HEK293 (cell line): ENCODE results near the gene DDX20.

Experiments used
- CTCF ChIA-PET: fragments of 350-600 bp; formaldehyde crosslinking; extraction: SDS; loops from one replicate; lab custom pipeline; 2021; ENCODE audit warnings: antibody characterized with exemption; lab: Yijun Ruan, JAX
- POLR2A ChIA-PET: fragments of 300-600 bp; formaldehyde crosslinking; extraction: SDS; loops from one replicate; lab custom pipeline; 2020; ENCODE audit warnings: antibody characterized with exemption, inconsistent platforms; lab: Yijun Ruan, JAX
- H3K27ac ChIP-seq: fragments of 200-500 bp; sonication (Bioruptor generic); 2 replicates; pipeline ENCODE4 v1.5.1; 2014; ENCODE audit warnings: low read depth, low read length, control low read depth, inconsistent platforms; ENCODE audit errors: extremely low read depth
- H3K36me3 ChIP-seq, 2 experiments: fragments of 200-500 bp in 1 of 2; sonication (Bioruptor generic) in 1 of 2; 1 replicate in 1 of 2; 2 replicates in 1 of 2; pipeline ENCODE4 v1.5.1; 2014 to 2017; ENCODE audit warnings: inconsistent platforms in 2 of 2, low read length in 2 of 2; ENCODE audit not compliant: control insufficient read depth in 2 of 2, insufficient read depth in 1 of 2
- H3K4me1 ChIP-seq: fragments of 200-500 bp; sonication (Bioruptor generic); 2 replicates; pipeline ENCODE4 v1.5.1; 2014; ENCODE audit warnings: mild to moderate bottlenecking, low read length, inconsistent platforms; ENCODE audit not compliant: control insufficient read depth, insufficient read depth
- H3K4me3 ChIP-seq: 2 replicates; pipeline ENCODE4 v1.5.1; 2011; ENCODE audit warnings: low read depth, mild to moderate bottlenecking, control low read depth, low read length, moderate library complexity
- H3K9me3 ChIP-seq: fragments of 200-500 bp; sonication (Bioruptor generic); 2 replicates; pipeline ENCODE4 v1.5.1; 2014; ENCODE audit warnings: low read depth, low read length, inconsistent platforms; ENCODE audit not compliant: control insufficient read depth, insufficient read depth
- GLI4 ChIP-seq: fragments of 450-650 bp; formaldehyde crosslinking; IDR thresholded peaks from 2 replicates; pipeline ENCODE4 v1.5.1; 2016; ENCODE audit warnings: missing biosample characterization, missing genetic modification characterization
- OVOL3 ChIP-seq: fragments of 450-650 bp; formaldehyde crosslinking; IDR thresholded peaks from 2 replicates; pipeline ENCODE4 v1.5.1; 2016; ENCODE audit warnings: missing biosample characterization, missing genetic modification characterization
- TSHZ1 ChIP-seq: fragments of 450-650 bp; formaldehyde crosslinking; IDR thresholded peaks from 2 replicates; pipeline ENCODE4 v1.5.1; 2016; ENCODE audit warnings: missing biosample characterization, missing genetic modification characterization, borderline replicate concordance
- ZBTB1 ChIP-seq: fragments of 450-650 bp; formaldehyde crosslinking; IDR thresholded peaks from 2 replicates; pipeline ENCODE4 v1.5.1; 2016; ENCODE audit warnings: missing biosample characterization, missing genetic modification characterization
- ZBTB8A ChIP-seq: fragments of 450-650 bp; formaldehyde crosslinking; IDR thresholded peaks from 2 replicates; pipeline ENCODE4 v1.5.1; 2016; ENCODE audit warnings: missing biosample characterization, missing genetic modification characterization
- ZFHX2 ChIP-seq: fragments of 450-650 bp; formaldehyde crosslinking; conservative IDR thresholded peaks from 2 replicates; pipeline ENCODE4 v1.5.1; 2016; ENCODE audit warnings: missing biosample characterization, missing genetic modification characterization
- ZNF132 ChIP-seq: fragments of 450-650 bp; formaldehyde crosslinking; IDR thresholded peaks from 2 replicates; pipeline ENCODE4 v1.5.1; 2017; ENCODE audit warnings: missing biosample characterization, missing genetic modification characterization, borderline replicate concordance
- ZNF146 ChIP-seq: fragments of 450-650 bp; formaldehyde crosslinking; IDR thresholded peaks from 2 replicates; pipeline ENCODE4 v1.5.1; 2016; ENCODE audit warnings: missing biosample characterization, missing genetic modification characterization
- ZNF157 ChIP-seq: fragments of 450-650 bp; formaldehyde crosslinking; IDR thresholded peaks from 2 replicates; pipeline ENCODE4 v1.5.1; 2016; ENCODE audit warnings: missing biosample characterization, missing genetic modification characterization
- ZNF19 ChIP-seq: fragments of 450-650 bp; formaldehyde crosslinking; IDR thresholded peaks from 2 replicates; pipeline ENCODE4; 2016; ENCODE audit warnings: missing biosample characterization, missing genetic modification characterization, low read depth
- ZNF266 ChIP-seq: fragments of 450-650 bp; formaldehyde crosslinking; IDR thresholded peaks from 2 replicates; pipeline ENCODE4 v1.5.1; 2016; ENCODE audit warnings: missing biosample characterization, missing genetic modification characterization, low read depth
- ZNF292 ChIP-seq: fragments of 450-650 bp; formaldehyde crosslinking; IDR thresholded peaks from 2 replicates; pipeline ENCODE4 v1.5.1; 2016; ENCODE audit warnings: low read depth, missing biosample characterization, missing genetic modification characterization, borderline replicate concordance
- ZNF549 ChIP-seq: fragments of 450-650 bp; IDR thresholded peaks from 2 replicates; pipeline ENCODE4 v1.5.1; 2018; ENCODE audit warnings: missing biosample characterization, missing genetic modification characterization, mild to moderate bottlenecking, inconsistent platforms, moderate library complexity
- ZNF555 ChIP-seq: fragments of 450-650 bp; formaldehyde crosslinking; conservative IDR thresholded peaks from 2 replicates; pipeline ENCODE4 v1.5.1; 2017; ENCODE audit warnings: missing biosample characterization, mild to moderate bottlenecking, missing genetic modification characterization, inconsistent platforms
- ZNF561 ChIP-seq: fragments of 450-650 bp; IDR thresholded peaks from 2 replicates; pipeline ENCODE4 v1.5.1; 2018; ENCODE audit warnings: missing biosample characterization, missing genetic modification characterization, borderline replicate concordance
- ZNF571 ChIP-seq: fragments of 450-650 bp; formaldehyde crosslinking; IDR thresholded peaks from 2 replicates; pipeline ENCODE4 v1.5.0; 2017; ENCODE audit warnings: missing biosample characterization, missing genetic modification characterization
- ZNF76 ChIP-seq: fragments of 450-650 bp; formaldehyde crosslinking; IDR thresholded peaks from 2 replicates; pipeline ENCODE4; 2016; ENCODE audit warnings: low read depth, missing biosample characterization, missing genetic modification characterization, borderline replicate concordance
- TF ChIP-seq, protein P1 (sequence below): fragments of 450-650 bp; formaldehyde crosslinking; IDR thresholded peaks from 2 replicates; pipeline ENCODE4 v1.5.1; 2016; ENCODE audit warnings: missing biosample characterization, missing genetic modification characterization, borderline replicate concordance
- TF ChIP-seq, protein P2 (sequence below): fragments of 450-650 bp; formaldehyde crosslinking; IDR thresholded peaks from 2 replicates; pipeline ENCODE4 v1.5.1; 2016; ENCODE audit warnings: missing biosample characterization, missing genetic modification characterization
- TF ChIP-seq, protein P3 (sequence below): fragments of 450-650 bp; formaldehyde crosslinking; IDR thresholded peaks from 2 replicates; pipeline ENCODE4 v1.5.1; 2017; ENCODE audit warnings: missing biosample characterization, missing genetic modification characterization

Gene DDX20

GRCh38 chr1:111709986-111710385 lies 45.7 kb upstream of the DDX20 start:
- peaks cover 0 to 32% of the 10 kb centered on the region in 2 experiments; a peak in 1 of 3 replicates for H3K36me3 ChIP-seq
- H3K9me3 ChIP-seq = no peaks in the 10 kb centered on the region
- no peak overlapping the region for H3K27ac ChIP-seq
- ChIA-PET CTCF (interaction anchor here (0.9 to 1.7 kb wide), 4 partner anchors 42 to 202 kb away, joined by 3 to 9 read pairs (median 4); no protein-coding TSS in a partner anchor), POLR2A (no interaction called here)
- H3K4me1 ChIP-seq = no peaks in the 10 kb centered on the region
- no peak overlapping the region for H3K4me3 ChIP-seq
- no peak for TF ChIP-seq ZNF157 (tag by site-specific recombination)
- TF ChIP-seq, protein P1, sequence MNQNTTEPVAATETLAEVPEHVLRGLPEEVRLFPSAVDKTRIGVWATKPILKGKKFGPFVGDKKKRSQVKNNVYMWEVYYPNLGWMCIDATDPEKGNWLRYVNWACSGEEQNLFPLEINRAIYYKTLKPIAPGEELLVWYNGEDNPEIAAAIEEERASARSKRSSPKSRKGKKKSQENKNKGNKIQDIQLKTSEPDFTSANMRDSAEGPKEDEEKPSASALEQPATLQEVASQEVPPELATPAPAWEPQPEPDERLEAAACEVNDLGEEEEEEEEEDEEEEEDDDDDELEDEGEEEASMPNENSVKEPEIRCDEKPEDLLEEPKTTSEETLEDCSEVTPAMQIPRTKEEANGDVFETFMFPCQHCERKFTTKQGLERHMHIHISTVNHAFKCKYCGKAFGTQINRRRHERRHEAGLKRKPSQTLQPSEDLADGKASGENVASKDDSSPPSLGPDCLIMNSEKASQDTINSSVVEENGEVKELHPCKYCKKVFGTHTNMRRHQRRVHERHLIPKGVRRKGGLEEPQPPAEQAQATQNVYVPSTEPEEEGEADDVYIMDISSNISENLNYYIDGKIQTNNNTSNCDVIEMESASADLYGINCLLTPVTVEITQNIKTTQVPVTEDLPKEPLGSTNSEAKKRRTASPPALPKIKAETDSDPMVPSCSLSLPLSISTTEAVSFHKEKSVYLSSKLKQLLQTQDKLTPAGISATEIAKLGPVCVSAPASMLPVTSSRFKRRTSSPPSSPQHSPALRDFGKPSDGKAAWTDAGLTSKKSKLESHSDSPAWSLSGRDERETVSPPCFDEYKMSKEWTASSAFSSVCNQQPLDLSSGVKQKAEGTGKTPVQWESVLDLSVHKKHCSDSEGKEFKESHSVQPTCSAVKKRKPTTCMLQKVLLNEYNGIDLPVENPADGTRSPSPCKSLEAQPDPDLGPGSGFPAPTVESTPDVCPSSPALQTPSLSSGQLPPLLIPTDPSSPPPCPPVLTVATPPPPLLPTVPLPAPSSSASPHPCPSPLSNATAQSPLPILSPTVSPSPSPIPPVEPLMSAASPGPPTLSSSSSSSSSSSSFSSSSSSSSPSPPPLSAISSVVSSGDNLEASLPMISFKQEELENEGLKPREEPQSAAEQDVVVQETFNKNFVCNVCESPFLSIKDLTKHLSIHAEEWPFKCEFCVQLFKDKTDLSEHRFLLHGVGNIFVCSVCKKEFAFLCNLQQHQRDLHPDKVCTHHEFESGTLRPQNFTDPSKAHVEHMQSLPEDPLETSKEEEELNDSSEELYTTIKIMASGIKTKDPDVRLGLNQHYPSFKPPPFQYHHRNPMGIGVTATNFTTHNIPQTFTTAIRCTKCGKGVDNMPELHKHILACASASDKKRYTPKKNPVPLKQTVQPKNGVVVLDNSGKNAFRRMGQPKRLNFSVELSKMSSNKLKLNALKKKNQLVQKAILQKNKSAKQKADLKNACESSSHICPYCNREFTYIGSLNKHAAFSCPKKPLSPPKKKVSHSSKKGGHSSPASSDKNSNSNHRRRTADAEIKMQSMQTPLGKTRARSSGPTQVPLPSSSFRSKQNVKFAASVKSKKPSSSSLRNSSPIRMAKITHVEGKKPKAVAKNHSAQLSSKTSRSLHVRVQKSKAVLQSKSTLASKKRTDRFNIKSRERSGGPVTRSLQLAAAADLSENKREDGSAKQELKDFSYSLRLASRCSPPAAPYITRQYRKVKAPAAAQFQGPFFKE = no peak
- TF ChIP-seq ZFHX2 (tag by site-specific recombination) = no peak
- TF ChIP-seq ZNF19 (tag by site-specific recombination) = no peak
- TF ChIP-seq ZBTB1 (tag by site-specific recombination) = no peak
- no peak for TF ChIP-seq ZNF561 (tag by site-specific recombination)
- TF ChIP-seq GLI4 (tag by site-specific recombination) = no peak
- TF ChIP-seq OVOL3 (tag by site-specific recombination) = no peak
- TF ChIP-seq ZNF555 (tag by site-specific recombination) = no peak
- TF ChIP-seq ZNF76 = no peak
- TF ChIP-seq ZNF266 (tag by site-specific recombination) = no peak
- no peak for TF ChIP-seq TSHZ1 (tag by site-specific recombination)
- no peak for TF ChIP-seq ZBTB8A (tag by site-specific recombination)
- no peak for TF ChIP-seq ZNF571
- TF ChIP-seq, protein P2, sequence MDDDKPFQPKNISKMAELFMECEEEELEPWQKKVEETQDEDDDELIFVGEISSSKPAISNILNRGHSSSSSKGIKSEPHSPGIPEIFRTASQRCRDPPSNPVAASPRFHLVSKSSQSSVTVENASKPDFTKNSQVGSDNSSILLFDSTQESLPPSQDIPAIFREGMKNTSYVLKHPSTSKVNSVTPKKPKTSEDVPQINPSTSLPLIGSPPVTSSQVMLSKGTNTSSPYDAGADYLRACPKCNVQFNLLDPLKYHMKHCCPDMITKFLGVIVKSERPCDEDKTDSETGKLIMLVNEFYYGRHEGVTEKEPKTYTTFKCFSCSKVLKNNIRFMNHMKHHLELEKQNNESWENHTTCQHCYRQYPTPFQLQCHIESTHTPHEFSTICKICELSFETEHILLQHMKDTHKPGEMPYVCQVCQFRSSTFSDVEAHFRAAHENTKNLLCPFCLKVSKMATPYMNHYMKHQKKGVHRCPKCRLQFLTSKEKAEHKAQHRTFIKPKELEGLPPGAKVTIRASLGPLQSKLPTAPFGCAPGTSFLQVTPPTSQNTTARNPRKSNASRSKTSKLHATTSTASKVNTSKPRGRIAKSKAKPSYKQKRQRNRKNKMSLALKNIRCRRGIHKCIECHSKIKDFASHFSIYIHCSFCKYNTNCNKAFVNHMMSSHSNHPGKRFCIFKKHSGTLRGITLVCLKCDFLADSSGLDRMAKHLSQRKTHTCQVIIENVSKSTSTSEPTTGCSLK (tag by site-specific recombination) = no peak
- TF ChIP-seq ZNF146 (tag by site-specific recombination) = no peak
- no peak for TF ChIP-seq ZNF132 (tag by site-specific recombination)
- TF ChIP-seq ZNF549 (tag by site-specific recombination) = no peak
- no peak for TF ChIP-seq ZNF292
- TF ChIP-seq, protein P3, sequence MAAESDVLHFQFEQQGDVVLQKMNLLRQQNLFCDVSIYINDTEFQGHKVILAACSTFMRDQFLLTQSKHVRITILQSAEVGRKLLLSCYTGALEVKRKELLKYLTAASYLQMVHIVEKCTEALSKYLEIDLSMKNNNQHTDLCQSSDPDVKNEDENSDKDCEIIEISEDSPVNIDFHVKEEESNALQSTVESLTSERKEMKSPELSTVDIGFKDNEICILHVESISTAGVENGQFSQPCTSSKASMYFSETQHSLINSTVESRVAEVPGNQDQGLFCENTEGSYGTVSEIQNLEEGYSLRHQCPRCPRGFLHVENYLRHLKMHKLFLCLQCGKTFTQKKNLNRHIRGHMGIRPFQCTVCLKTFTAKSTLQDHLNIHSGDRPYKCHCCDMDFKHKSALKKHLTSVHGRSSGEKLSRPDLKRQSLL (tag by site-specific recombination) = no peak
